Measurements from ENCODE around the gene PAPLN.

PAPLN gene

DNA sequence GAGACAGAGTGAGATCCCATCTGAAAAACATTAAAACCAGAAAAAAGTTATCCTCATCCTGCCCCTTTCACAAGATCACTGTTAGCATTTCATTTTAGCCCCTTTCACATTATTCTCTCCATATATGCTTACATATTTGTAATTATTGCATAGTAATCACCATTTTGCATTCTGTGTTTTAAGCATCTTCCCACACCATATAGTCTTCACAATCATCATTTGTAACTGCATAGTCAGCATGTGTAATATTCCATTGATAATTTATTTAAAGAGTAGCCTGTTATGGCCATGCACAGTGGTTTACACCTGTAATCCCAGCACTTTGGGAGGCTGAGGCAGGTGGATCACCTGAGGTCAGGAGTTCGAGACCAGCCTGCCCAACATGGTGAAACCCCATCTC is 11.8 kb downstream of the PAPLN start:
- FAIRE-seq (no peak), DNase-seq (ENCODE audit: insufficient read length) (no peak)
- TF ChIP-seq POLR2A (IDR thresholded peaks at IDR 0.05; ENCODE audit: low read depth, low read length) = no peak
- no peak for TF ChIP-seq POLR2AphosphoS5 (IDR thresholded peaks at IDR 0.05; ENCODE audit: low read depth, low read length)
- no peak for TF ChIP-seq TAF1 (IDR thresholded peaks at IDR 0.05; ENCODE audit: borderline replicate concordance, low read depth, low read length)

- no peak for TF ChIP-seq POLR2AphosphoS5 (IDR thresholded peaks at IDR 0.05; ENCODE audit: low read depth, low read length)
- no peak for TF ChIP-seq TAF1 (IDR thresholded peaks at IDR 0.05; ENCODE audit: borderline replicate concordance, low read depth, low read length)
- no peak for TF ChIP-seq POLR2A (IDR thresholded peaks at IDR 0.05; ENCODE audit: low read depth, low read length)
- FAIRE-seq = no peak
- no peak for DNase-seq (ENCODE audit: insufficient read length)
Measured at GRCh38 chr14:73249564-73250316, 12.4 kb downstream of the PAPLN start.

DNA sequence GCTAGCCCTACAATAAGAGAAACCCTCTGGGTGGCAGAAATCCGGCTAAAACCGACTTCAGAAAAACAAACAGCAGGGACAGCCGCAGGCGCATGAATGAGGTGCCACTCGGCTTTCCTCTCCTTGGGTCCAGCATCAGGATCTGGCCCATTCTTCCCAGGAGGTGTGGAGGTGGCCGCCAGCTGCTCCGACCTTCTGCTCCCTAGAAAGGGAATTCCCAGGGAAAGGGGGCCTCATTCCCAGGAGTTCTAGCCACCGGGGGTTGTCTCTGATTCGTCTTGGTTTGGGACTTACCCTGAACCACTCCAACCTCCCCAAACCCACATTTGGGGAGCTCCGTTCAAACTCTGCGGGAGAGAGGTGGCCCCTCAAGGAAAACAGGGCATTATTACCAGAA is 13.0 kb downstream of the PAPLN start:
- TF ChIP-seq TAF1 (IDR thresholded peaks at IDR 0.05; ENCODE audit: borderline replicate concordance, low read depth, low read length) = no peak
- TF ChIP-seq POLR2A (IDR thresholded peaks at IDR 0.05; ENCODE audit: low read depth, low read length) = no peak
- no peak for TF ChIP-seq POLR2AphosphoS5 (IDR thresholded peaks at IDR 0.05; ENCODE audit: low read depth, low read length)
- DNase-seq (ENCODE audit: insufficient read length) (no peak), FAIRE-seq (no peak)

DNA sequence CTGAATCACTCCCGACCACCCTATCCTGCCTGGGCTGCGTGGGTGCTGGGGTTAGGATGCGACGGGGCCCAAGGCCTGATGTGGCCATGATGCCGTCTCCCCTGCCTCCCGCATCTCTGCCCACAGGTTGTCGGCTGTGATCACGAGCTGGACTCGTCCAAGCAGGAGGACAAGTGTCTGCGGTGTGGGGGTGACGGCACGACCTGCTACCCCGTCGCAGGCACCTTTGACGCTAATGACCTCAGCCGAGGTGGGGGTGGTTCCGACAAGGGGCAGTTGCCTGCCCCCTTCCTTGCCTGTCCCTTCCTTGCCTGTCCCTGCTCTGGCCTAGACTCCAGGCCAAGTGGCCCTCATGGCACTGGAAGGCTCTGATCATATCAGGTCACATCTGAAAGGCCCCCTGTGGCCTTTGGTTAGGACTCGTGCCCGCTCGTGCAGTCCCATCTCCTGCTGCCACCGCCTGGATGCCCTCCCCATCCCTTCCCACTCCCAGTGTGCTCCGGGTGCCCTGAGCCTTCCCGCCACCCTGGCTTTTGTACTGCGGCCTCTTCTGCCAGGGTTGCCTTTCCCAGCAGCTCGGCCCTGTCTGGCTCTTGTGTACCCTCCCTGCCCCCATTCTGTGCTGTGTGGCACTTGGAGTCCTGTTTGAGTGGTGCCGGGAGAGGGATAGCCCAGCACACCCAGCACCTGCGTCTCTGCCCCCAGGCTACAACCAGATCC is 13.6 kb downstream of the PAPLN start:
- TF ChIP-seq POLR2AphosphoS5 (IDR thresholded peaks at IDR 0.05; ENCODE audit: low read depth, low read length) (no peak), POLR2A (IDR thresholded peaks at IDR 0.05; ENCODE audit: low read depth, low read length) (no peak), TAF1 (IDR thresholded peaks at IDR 0.05; ENCODE audit: borderline replicate concordance, low read depth, low read length) (no peak)
- FAIRE-seq (no peak), DNase-seq (ENCODE audit: insufficient read length) (no peak)

GRCh38 chr14:73251516-73252215 is 14.4 kb downstream of the PAPLN start:
- FAIRE-seq = no peak
- TF ChIP-seq POLR2AphosphoS5 (IDR thresholded peaks at IDR 0.05; ENCODE audit: low read depth, low read length) = no peak
- no peak for TF ChIP-seq POLR2A (IDR thresholded peaks at IDR 0.05; ENCODE audit: low read depth, low read length)
- TF ChIP-seq TAF1 (IDR thresholded peaks at IDR 0.05; ENCODE audit: borderline replicate concordance, low read depth, low read length) = no peak
- no peak for DNase-seq (ENCODE audit: insufficient read length)

GRCh38 chr14:73252491-73253322 is 15.4 kb downstream of the PAPLN start:
- DNase-seq (ENCODE audit: insufficient read length) (no peak), FAIRE-seq (no peak)
- TF ChIP-seq POLR2A (IDR thresholded peaks at IDR 0.05; ENCODE audit: low read depth, low read length) = no peak
- no peak for TF ChIP-seq POLR2AphosphoS5 (IDR thresholded peaks at IDR 0.05; ENCODE audit: low read depth, low read length)
- no peak for TF ChIP-seq TAF1 (IDR thresholded peaks at IDR 0.05; ENCODE audit: borderline replicate concordance, low read depth, low read length)

- TF ChIP-seq POLR2AphosphoS5 (IDR thresholded peaks at IDR 0.05; ENCODE audit: low read depth, low read length) = no peak
- FAIRE-seq = no peak
- DNase-seq (ENCODE audit: insufficient read length) = no peak
Measured at GRCh38 chr14:73253323-73253610, 16.0 kb downstream of the PAPLN start.

DNA sequence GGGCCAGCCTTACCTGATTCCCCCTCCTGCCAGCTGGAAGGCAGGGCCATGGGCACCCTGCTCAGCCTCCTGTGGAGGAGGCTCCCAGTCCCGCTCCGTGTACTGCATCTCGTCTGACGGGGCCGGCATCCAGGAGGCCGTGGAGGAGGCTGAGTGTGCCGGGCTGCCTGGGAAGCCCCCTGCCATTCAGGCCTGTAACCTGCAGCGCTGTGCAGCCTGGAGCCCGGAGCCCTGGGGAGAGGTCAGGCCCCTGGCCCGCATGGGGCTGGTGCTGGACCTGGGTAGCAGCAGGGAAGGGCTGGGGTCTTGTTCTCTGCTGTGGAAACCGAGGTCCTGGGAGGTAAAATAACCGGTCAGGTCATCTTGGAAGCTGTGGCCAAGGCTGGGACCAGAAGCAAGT is 16.4 kb downstream of the PAPLN start:
- no peak for FAIRE-seq
- DNase-seq (ENCODE audit: insufficient read length) = no peak
- TF ChIP-seq TAF1 (IDR thresholded peaks at IDR 0.05; ENCODE audit: borderline replicate concordance, low read depth, low read length) (no peak), POLR2A (IDR thresholded peaks at IDR 0.05; ENCODE audit: low read depth, low read length) (no peak), POLR2AphosphoS5 (IDR thresholded peaks at IDR 0.05; ENCODE audit: low read depth, low read length) (no peak)

DNA sequence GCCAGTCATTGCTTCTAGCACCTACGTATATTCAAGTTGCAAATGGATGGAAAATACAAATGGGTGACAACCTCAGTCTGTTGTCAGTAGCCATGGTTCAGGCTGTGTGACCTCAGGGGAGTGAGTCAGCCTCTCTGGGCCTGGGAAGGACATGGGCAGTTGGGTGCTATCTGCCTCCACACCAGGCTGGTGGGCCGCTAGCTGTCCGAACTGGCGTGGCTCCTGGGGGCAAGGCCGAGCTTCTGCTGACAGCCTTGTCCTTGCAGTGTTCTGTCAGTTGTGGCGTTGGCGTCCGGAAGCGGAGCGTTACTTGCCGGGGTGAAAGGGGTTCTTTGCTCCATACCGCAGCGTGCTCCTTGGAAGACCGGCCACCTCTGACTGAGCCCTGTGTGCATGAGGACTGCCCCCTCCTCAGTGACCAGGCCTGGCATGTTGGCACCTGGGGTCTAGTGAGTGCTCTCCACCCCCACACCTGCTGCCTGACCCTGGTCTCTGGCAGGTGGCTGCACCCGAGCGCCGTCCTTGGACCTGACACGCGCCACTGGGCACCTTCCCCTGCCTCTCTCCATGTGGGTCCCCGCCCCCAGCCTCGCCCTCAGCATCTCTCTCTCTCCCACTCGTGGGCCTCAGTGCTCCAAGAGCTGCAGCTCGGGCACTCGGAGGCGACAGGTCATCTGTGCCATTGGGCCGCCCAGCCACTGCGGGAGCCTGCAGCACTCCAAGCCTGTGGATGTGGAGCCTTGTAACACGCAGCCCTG is 17.1 kb downstream of the PAPLN start:
- TF ChIP-seq POLR2A (IDR thresholded peaks at IDR 0.05; ENCODE audit: low read depth, low read length) (no peak), TAF1 (IDR thresholded peaks at IDR 0.05; ENCODE audit: borderline replicate concordance, low read depth, low read length) (no peak), POLR2AphosphoS5 (IDR thresholded peaks at IDR 0.05; ENCODE audit: low read depth, low read length) (no peak)
- FAIRE-seq (no peak), DNase-seq (ENCODE audit: insufficient read length) (no peak)

- FAIRE-seq = no peak
- TF ChIP-seq POLR2AphosphoS5 (IDR thresholded peaks at IDR 0.05; ENCODE audit: low read depth, low read length) (no peak), TAF1 (IDR thresholded peaks at IDR 0.05; ENCODE audit: borderline replicate concordance, low read depth, low read length) (no peak), POLR2A (IDR thresholded peaks at IDR 0.05; ENCODE audit: low read depth, low read length) (no peak)
- DNase-seq (ENCODE audit: insufficient read length) = no peak
Measured at GRCh38 chr14:73255005-73255400, 17.7 kb downstream of the PAPLN start.

All from GM12892 (cell line).